ENCODE results near the gene NSMF. TPM values are rescaled to one million over a fixed set of nuclear protein-coding genes. Genes with fewer than 3 reads are reported as not detected.

Gene NSMF
- total and polyA plus RNA-seq, 10 of the 15 experiments (the other 5 are each of a cell fraction or from before 2014, with no cell fraction given): 0.13 to 44.3 (median 13.4) TPM

- TF ChIP-seq ZBTB40 (IDR thresholded peaks at IDR 0.05; ENCODE audit: borderline replicate concordance) (no peak), SPI1 (IDR thresholded peaks at IDR 0.05; ENCODE audit: borderline replicate concordance, insufficient read depth, low read depth, low read length) (no peak), WRNIP1 (IDR thresholded peaks at IDR 0.05; ENCODE audit: borderline replicate concordance, low read depth, low read length) (no peak), PAX5 (IDR thresholded peaks at IDR 0.05; ENCODE audit: borderline replicate concordance, low read depth, low read length) (no peak), JUNB (IDR thresholded peaks at IDR 0.05) (no peak), PML (IDR thresholded peaks at IDR 0.05; ENCODE audit: low read length) (no peak), NFYB (IDR thresholded peaks at IDR 0.05; ENCODE audit: insufficient read depth, low read depth, low read length) (no peak), PKNOX1 (IDR thresholded peaks at IDR 0.05) (no peak)
Measured at GRCh38 chr9:137502008-137502911, 43.1 kb upstream of the NSMF start (continued).
